OCI-LY7 (cell line): ENCODE results near the gene PCDHGB5. TPM values are rescaled to one million over a fixed set of nuclear protein-coding genes. Genes with fewer than 3 reads are reported as not detected.
"Not testable (repeated sequence)": the region's sequence is repeated elsewhere in the genome, so short reads cannot be mapped to it uniquely, and the experiment has no call there.

ENCODE experiments used
- BruUV-seq: library from RNA; stranded (reverse); fragments of 400-500 nt; replicated peaks from 2 replicates; lab custom pipeline; 2021; lab: Mats Ljungman, UMichigan
- CTCF ChIA-PET: fragments of 300-600 bp; sonication (Branson Sonifier 250); formaldehyde crosslinking; loops from one replicate; lab custom pipeline; 2022; ENCODE audit warnings: antibody characterized with exemption; ENCODE audit not compliant: unreplicated experiment; lab: Charles Lee
- POLR2A ChIA-PET: fragments of 300-600 bp; sonication (Branson Sonifier 250); formaldehyde crosslinking; loops from one replicate; lab custom pipeline; 2022; ENCODE audit warnings: antibody characterized with exemption; lab: Charles Lee
- DNase-seq: peaks from one replicate; pipeline ENCODE4 v3.0.0-alpha.2; 2015; ENCODE audit warnings: low spot score
- H2AFZ ChIP-seq: fragments of 200-600 bp; sonication (generic), shearing (Covaris generic); 2 replicates; pipeline ENCODE4 v1.6.1; 2014; ENCODE audit warnings: mild to moderate bottlenecking, antibody characterized with exemption, low read length, moderate library complexity
- H3K27ac ChIP-seq: fragments of 200-600 bp; sonication (generic); 2 replicates; pipeline ENCODE4 v1.5.1; 2014; ENCODE audit warnings: mixed run types, low read depth, mild to moderate bottlenecking, moderate library complexity, low read length, inconsistent platforms; ENCODE audit not compliant: poor library complexity, severe bottlenecking
- H3K36me3 ChIP-seq: fragments of 200-600 bp; sonication (generic); 2 replicates; pipeline ENCODE4 v1.6.1; 2014; ENCODE audit warnings: mild to moderate bottlenecking, antibody characterized with exemption, low read length, moderate library complexity, mixed read lengths; ENCODE audit not compliant: insufficient read depth
- H3K4me1 ChIP-seq: fragments of 200-600 bp; sonication (generic); 2 replicates; pipeline ENCODE4 v1.5.1; 2014; ENCODE audit warnings: mild to moderate bottlenecking, low read length; ENCODE audit not compliant: insufficient read depth, poor library complexity, severe bottlenecking
- H3K4me2 ChIP-seq: fragments of 200-600 bp; sonication (generic); 2 replicates; pipeline ENCODE4 v1.6.1; 2014; ENCODE audit warnings: mild to moderate bottlenecking, low read length
- H3K4me3 ChIP-seq: fragments of 200-600 bp; sonication (generic); 2 replicates; pipeline ENCODE4 v1.5.1; 2014; ENCODE audit warnings: mild to moderate bottlenecking, low read depth, low read length; ENCODE audit not compliant: poor library complexity, severe bottlenecking
- H3K79me2 ChIP-seq: fragments of 200-600 bp; sonication (generic); 2 replicates; pipeline ENCODE4 v1.6.1; 2016; ENCODE audit warnings: low read depth, mild to moderate bottlenecking, low read length, moderate library complexity, mixed read lengths; ENCODE audit not compliant: insufficient read depth
- H3K9me2 ChIP-seq: fragments of 200-600 bp; sonication (generic); 2 replicates; pipeline ENCODE4 v1.6.1; 2016; ENCODE audit warnings: mild to moderate bottlenecking, low read length, mixed read lengths; ENCODE audit not compliant: insufficient read depth
- H3K9me3 ChIP-seq: fragments of 200-600 bp; sonication (generic); 2 replicates; pipeline ENCODE4 v1.6.1; 2014; ENCODE audit warnings: mild to moderate bottlenecking, mixed run types, low read length, mixed read lengths
- H4K20me1 ChIP-seq: fragments of 200-600 bp; sonication (generic); 2 replicates; pipeline ENCODE4 v1.6.1; 2014; ENCODE audit warnings: mild to moderate bottlenecking, antibody characterized with exemption, low read length, moderate library complexity, mixed read lengths; ENCODE audit not compliant: insufficient read depth
- EZH2phosphoT487 ChIP-seq: fragments of 200-600 bp; sonication (generic); IDR thresholded peaks from 2 replicates; pipeline ENCODE4 v1.6.1; 2018; ENCODE audit warnings: low read depth, borderline replicate concordance, mild to moderate bottlenecking, mixed run types, antibody characterized with exemption, low read length, moderate library complexity, mixed read lengths
- intact Hi-C: fragments of 100-400 bp; cut with micrococcal nuclease; formaldehyde crosslinking; loops from one replicate; pipeline ENCODE4 v1.10.0; 2022; ENCODE audit not compliant: unreplicated experiment
- total RNA-seq, 2 experiments: library from RNA; depleted of rRNA in 1 of 2; stranded (reverse); fragments of >200 nt in 1 of 2; shearing (Covaris generic) in 1 of 2; gene quantifications; 2 replicates each; pipeline ENCODE4 v1.2.3, GENCODE V29; 2014 to 2022
- TF ChIP-seq, protein P1 (sequence below): fragments of 200-600 bp; sonication (generic); conservative IDR thresholded peaks from 2 replicates; pipeline ENCODE4 v1.5.1; 2014; ENCODE audit warnings: mild to moderate bottlenecking, antibody characterized with exemption, low read length, moderate library complexity, mixed read lengths

The PCDHGB5 gene
- total RNA-seq, 2 experiments from 2014 or later = 5.1 to 8.6 TPM

DNA sequence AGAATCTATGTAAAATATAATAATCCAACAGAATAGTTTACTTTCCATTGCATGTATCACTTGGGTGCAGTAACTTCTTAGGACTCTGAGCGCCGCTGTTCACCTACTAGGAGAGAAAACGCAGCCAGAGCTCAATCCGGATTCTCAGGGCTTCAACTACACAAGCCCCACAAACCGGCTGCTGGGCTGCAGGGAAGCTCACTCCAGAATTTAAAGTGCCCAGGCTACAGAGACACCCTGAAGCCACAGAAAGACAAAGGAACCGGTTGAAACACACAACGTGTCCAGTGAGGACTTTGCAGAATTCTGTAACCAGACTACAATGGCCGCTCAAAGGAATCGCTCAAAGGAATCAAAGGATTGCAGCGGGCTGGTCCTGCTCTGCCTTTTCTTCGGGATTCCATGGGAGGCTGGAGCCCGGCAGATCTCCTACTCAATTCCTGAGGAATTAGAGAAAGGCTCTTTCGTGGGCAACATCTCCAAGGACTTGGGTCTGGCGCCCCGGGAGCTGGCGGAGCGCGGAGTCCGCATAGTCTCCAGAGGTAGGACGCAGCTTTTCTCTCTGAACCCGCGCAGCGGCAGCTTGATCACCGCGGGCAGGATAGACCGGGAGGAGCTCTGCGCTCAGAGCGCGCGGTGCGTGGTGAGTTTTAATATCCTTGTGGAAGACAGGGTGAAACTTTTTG is 15.2 kb downstream of the PCDHGB5 start, which contains the start of gene PCDHGA10:
TSS of gene PCDHGA10 (plus strand) at position 134 of the 686 bp plus-strand sequence. CDS start at position 323, 189 bp downstream.
- H3K4me2 ChIP-seq = peak within 1 kb of the TSS; percentile 37; the same call in 1 of the 2 replicates
- H3K79me2 ChIP-seq = no peaks in the 10 kb centered on the region
- ChIA-PET CTCF (interaction anchor here (0.9 to 1.7 kb wide), 4 partner anchors 43 to 151 kb away, joined by 3 to 8 read pairs (median 4); partner anchors contain the start of gene PCDHGB3), POLR2A (interaction anchor here (0.9 to 2.2 kb wide), 4 partner anchors 63 to 151 kb away, joined by 3 to 6 read pairs (median 3); partner anchors contain the start of gene PCDHGB1)
- no peak for TF ChIP-seq EZH2phosphoT487
- TF ChIP-seq, protein P1, sequence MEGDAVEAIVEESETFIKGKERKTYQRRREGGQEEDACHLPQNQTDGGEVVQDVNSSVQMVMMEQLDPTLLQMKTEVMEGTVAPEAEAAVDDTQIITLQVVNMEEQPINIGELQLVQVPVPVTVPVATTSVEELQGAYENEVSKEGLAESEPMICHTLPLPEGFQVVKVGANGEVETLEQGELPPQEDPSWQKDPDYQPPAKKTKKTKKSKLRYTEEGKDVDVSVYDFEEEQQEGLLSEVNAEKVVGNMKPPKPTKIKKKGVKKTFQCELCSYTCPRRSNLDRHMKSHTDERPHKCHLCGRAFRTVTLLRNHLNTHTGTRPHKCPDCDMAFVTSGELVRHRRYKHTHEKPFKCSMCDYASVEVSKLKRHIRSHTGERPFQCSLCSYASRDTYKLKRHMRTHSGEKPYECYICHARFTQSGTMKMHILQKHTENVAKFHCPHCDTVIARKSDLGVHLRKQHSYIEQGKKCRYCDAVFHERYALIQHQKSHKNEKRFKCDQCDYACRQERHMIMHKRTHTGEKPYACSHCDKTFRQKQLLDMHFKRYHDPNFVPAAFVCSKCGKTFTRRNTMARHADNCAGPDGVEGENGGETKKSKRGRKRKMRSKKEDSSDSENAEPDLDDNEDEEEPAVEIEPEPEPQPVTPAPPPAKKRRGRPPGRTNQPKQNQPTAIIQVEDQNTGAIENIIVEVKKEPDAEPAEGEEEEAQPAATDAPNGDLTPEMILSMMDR = peak; percentile 88
- DNase-seq = peak; percentile 70
- BruUV-seq = no TSS peak
- H3K27ac ChIP-seq = no peak within 1 kb of the TSS
- H3K4me3 ChIP-seq = no peak within 1 kb of the TSS
- no peak within 1 kb of the TSS for H2AFZ ChIP-seq
- no peaks in the 10 kb centered on the region for H3K4me1 ChIP-seq
- H3K9me2 ChIP-seq = no peaks in the 10 kb centered on the region
- no peaks in the 10 kb centered on the region for H3K36me3 ChIP-seq
- intact Hi-C loops = loop anchor here (1.0 to 5.0 kb wide), 2 partner anchors 26 to 56 kb away; partner anchors contain the start of genes PCDHGA4, PCDHGB2 and PCDHGB4
- no peaks in the 10 kb centered on the region for H4K20me1 ChIP-seq
- no peaks in the 10 kb centered on the region for H3K9me3 ChIP-seq

DNA sequence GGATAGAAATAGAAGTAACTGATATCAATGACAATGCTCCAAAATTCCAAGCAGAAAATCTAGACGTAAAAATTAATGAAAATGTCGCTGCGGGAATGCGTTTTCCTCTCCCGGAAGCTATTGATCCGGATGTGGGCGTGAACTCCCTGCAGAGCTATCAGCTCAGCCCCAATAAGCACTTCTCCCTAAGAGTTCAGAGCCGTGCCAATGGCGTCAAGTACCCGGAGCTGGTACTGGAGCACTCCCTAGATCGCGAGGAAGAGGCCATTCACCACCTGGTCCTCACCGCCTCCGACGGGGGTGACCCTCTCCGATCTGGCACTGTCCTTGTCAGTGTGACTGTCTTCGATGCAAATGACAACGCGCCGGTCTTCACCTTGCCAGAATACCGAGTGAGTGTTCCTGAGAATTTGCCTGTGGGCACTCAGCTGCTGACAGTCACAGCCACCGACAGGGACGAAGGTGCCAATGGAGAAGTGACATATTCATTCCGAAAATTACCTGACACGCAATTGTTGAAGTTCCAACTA is 15.9 kb downstream of the PCDHGB5 start:
- BruUV-seq = no TSS peak
- peak overlapping the region; percentile 37; the same call in 1 of the 2 replicates for H3K4me2 ChIP-seq

DNA sequence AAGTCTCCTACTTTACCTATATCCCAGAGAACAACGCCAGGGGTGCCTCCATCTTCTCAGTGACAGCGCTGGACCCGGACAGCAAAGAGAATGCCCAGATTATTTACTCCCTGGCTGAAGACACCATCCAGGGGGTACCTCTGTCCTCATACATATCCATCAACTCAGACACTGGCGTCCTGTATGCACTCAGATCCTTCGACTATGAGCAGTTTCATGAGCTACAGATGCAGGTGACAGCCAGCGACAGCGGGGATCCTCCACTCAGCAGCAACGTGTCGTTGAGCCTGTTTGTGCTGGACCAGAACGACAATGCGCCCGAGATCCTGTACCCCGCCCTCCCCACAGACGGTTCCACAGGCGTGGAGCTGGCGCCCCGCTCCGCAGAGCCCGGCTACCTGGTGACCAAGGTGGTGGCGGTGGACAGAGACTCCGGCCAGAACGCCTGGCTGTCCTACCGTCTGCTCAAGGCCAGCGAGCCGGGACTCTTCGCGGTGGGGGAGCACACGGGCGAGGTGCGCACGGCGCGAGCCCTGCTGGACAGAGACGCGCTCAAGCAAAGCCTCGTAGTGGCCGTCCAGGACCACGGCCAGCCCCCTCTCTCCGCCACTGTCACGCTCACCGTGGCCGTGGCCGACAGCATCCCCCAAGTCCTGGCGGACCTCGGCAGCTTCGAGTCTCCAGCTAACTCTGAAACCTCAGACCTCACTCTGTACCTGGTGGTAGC is 17.0 kb downstream of the PCDHGB5 start:
- not testable (repeated sequence) for H3K36me3 ChIP-seq, H3K79me2 ChIP-seq, H3K9me3 ChIP-seq, H3K9me2 ChIP-seq, DNase-seq, H3K4me2 ChIP-seq, H4K20me1 ChIP-seq, BruUV-seq, H2AFZ ChIP-seq, H3K27ac ChIP-seq, H3K4me3 ChIP-seq, H3K4me1 ChIP-seq
- POLR2A ChIA-PET = interaction anchor here (0.7 kb wide), 1 partner anchor 479 kb away, joined by 10 read pairs; no protein-coding TSS in a partner anchor
- intact Hi-C loops = loop anchor here (5.0 kb wide), 1 partner anchor 57 kb away; the partner anchor contains the start of genes PCDHGA4 and PCDHGB2
- CTCF ChIA-PET = interaction anchor here (1.7 kb wide), 1 partner anchor 149 kb away, joined by 8 read pairs; no protein-coding TSS in a partner anchor

More for the DNA sequence above, 15.9 kb downstream of the PCDHGB5 start:
- no peak overlapping the region for H3K4me3 ChIP-seq
- H3K27ac ChIP-seq = no peak overlapping the region
- CTCF ChIA-PET = interaction anchor here (0.9 to 1.7 kb wide), 3 partner anchors 51 to 150 kb away, joined by 3 to 8 read pairs (median 4); no protein-coding TSS in a partner anchor
- no peaks in the 10 kb centered on the region for H3K36me3 ChIP-seq
- no peaks in the 10 kb centered on the region for H4K20me1 ChIP-seq
- no peak for TF ChIP-seq EZH2phosphoT487
- TF ChIP-seq, protein P1 = no peak
- H2AFZ ChIP-seq = no peak overlapping the region
- H3K4me1 ChIP-seq = no peaks in the 10 kb centered on the region
- no peak for DNase-seq
- H3K9me3 ChIP-seq = no peaks in the 10 kb centered on the region
- intact Hi-C loops = loop anchor here (5.0 kb wide), 1 partner anchor 56 kb away; the partner anchor contains the start of genes PCDHGA4 and PCDHGB2
- no peaks in the 10 kb centered on the region for H3K9me2 ChIP-seq
- no peaks in the 10 kb centered on the region for H3K79me2 ChIP-seq
- POLR2A ChIA-PET = interaction anchor here (0.9 to 2.2 kb wide), 2 partner anchors 63 to 150 kb away, joined by 3 to 6 read pairs; no protein-coding TSS in a partner anchor

DNA sequence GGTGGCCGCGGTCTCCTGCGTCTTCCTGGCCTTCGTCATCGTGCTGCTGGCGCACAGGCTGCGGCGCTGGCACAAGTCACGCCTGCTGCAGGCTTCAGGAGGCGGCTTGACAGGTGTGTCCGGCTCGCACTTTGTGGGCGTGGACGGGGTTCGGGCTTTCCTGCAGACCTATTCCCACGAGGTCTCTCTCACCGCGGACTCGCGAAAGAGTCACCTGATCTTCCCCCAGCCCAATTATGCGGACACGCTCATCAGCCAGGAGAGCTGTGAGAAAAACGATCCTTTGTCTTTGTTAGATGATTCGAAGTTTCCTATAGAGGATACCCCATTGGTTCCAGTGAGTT is 17.5 kb downstream of the PCDHGB5 start:
- intact Hi-C loops, H3K9me3 ChIP-seq, CTCF ChIA-PET: not testable (repeated sequence)

More for the DNA sequence above, 17.5 kb downstream of the PCDHGB5 start:
- not testable (repeated sequence) for H3K36me3 ChIP-seq, H3K9me2 ChIP-seq, H3K4me3 ChIP-seq, H2AFZ ChIP-seq, H3K4me2 ChIP-seq, H3K4me1 ChIP-seq, H4K20me1 ChIP-seq, DNase-seq, H3K79me2 ChIP-seq, H3K27ac ChIP-seq, BruUV-seq
- POLR2A ChIA-PET = interaction anchor here (0.7 kb wide), 1 partner anchor 479 kb away, joined by 10 read pairs; no protein-coding TSS in a partner anchor
